Body of pancreas (tissue), 4 donors: ENCODE measurements around the gene DCP1A. TPM values are rescaled to one million over a fixed set of nuclear protein-coding genes. Genes with fewer than 3 reads are reported as not detected.

Source experiments
- ATAC-seq: fragments of 150-250 bp; one replicate; pipeline ENCODE4 v1.9.1; 2016
- DNase-seq, 4 donors: peaks; one replicate each; pipeline ENCODE4 v3.0.0-alpha.2; 2019
- H3K27ac ChIP-seq, 4 donors: fragments of 200-600 bp; sonication (generic); 1 replicate in 3 of 4; 2 replicates in 1 of 4; pipeline versions ENCODE4 v1.5.1 to v1.6.1; 2016 to 2019; ENCODE audit warnings: mild to moderate bottlenecking in 1 of 4, mixed read lengths in 1 of 4, moderate library complexity in 1 of 4
- H3K27me3 ChIP-seq, 2 donors: fragments of 200-600 bp; sonication (generic); one replicate each; pipeline ENCODE4 v1.6.0; 2016; ENCODE audit warnings: mild to moderate bottlenecking in 1 of 2
- H3K36me3 ChIP-seq, 2 donors: fragments of 200-600 bp; sonication (generic); replicated peaks in 1 of 2; 2 replicates each; pipeline ENCODE4 v1.5.1; 2016; ENCODE audit warnings: low read depth in 2 of 2; ENCODE audit not compliant: insufficient read depth in 1 of 2
- H3K4me1 ChIP-seq: fragments of 200-600 bp; sonication (generic); one replicate; pipeline ENCODE4 v1.6.0; 2016
- H3K4me3 ChIP-seq, 2 donors: fragments of 200-600 bp; sonication (generic); 1 replicate in 1 of 2; 2 replicates in 1 of 2; pipeline ENCODE4 v1.5.1; 2016 to 2019
- H3K9me3 ChIP-seq, 3 donors: fragments of 200-600 bp; sonication (generic); 1 replicate in 2 of 3; 2 replicates in 1 of 3; pipeline ENCODE4 v1.5.1; 2016
- POLR2A ChIP-seq, 3 donors: fragments of 450-650 bp; IDR thresholded peaks; one replicate each; pipeline ENCODE4 v1.6.1; 2016; ENCODE audit warnings: antibody characterized with exemption in 3 of 3, mild to moderate bottlenecking in 2 of 3
- WGBS, 2 donors: methylation state at CpG; one replicate each; pipeline ENCODE4 v1.1.5; 2017; 5-methylcytosine and 5-hydroxymethylcytosine counted together
- intact Hi-C: fragments of 100-400 bp; cut with DNase I; formaldehyde crosslinking; loops from one replicate; pipeline ENCODE4 v1.15.1; 2023
- total RNA-seq, 2 donors: library from RNA; depleted of rRNA; stranded (reverse); fragments of >200 nt; gene quantifications; one replicate each; pipeline ENCODE4 v1.1.0, GENCODE V29; 2016
- TF ChIP-seq, protein P1 (sequence below), 7 experiments: fragments of 450-650 bp in 4 of 7; fragments of 200-600 bp in 3 of 7; sonication (generic) in 3 of 7; IDR thresholded peaks; one replicate each; pipeline ENCODE4 v1.5.1; 2016 to 2019; ENCODE audit warnings: antibody characterized with exemption in 7 of 7

Gene DCP1A
- total RNA-seq, 2 donors from 2014 or later = 11.9 to 21.8 TPM

- intact Hi-C loops = no loop called here
- DNase-seq (peak in 1 of 4 donors; percentile 41), ATAC-seq (no peak)
- 27 to 43% methylated on average over 10 of the region's 10 CpGs for WGBS, 2 donors
- peak overlapping the region in 2 of 4 donors; percentile 22 to 94 for H3K27ac ChIP-seq
- H3K9me3 ChIP-seq = no peaks in the 10 kb centered on the region
- H3K27me3 ChIP-seq = no peaks in the 10 kb centered on the region
- no peak for TF ChIP-seq POLR2A (IDR thresholded peaks at IDR 0.05)
- TF ChIP-seq, protein P1, sequence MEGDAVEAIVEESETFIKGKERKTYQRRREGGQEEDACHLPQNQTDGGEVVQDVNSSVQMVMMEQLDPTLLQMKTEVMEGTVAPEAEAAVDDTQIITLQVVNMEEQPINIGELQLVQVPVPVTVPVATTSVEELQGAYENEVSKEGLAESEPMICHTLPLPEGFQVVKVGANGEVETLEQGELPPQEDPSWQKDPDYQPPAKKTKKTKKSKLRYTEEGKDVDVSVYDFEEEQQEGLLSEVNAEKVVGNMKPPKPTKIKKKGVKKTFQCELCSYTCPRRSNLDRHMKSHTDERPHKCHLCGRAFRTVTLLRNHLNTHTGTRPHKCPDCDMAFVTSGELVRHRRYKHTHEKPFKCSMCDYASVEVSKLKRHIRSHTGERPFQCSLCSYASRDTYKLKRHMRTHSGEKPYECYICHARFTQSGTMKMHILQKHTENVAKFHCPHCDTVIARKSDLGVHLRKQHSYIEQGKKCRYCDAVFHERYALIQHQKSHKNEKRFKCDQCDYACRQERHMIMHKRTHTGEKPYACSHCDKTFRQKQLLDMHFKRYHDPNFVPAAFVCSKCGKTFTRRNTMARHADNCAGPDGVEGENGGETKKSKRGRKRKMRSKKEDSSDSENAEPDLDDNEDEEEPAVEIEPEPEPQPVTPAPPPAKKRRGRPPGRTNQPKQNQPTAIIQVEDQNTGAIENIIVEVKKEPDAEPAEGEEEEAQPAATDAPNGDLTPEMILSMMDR (IDR thresholded peaks at IDR 0.05) = no peak
- peaks cover 62% of the 10 kb centered on the region for H3K4me1 ChIP-seq
- no peak overlapping the region for H3K4me3 ChIP-seq
- no peaks in the 10 kb centered on the region for H3K36me3 ChIP-seq
Measured at GRCh38 chr3:53252096-53252946, 95.0 kb downstream of the DCP1A start.

- intact Hi-C loops = no loop called here
- Histone ChIP-seq H3K9me3 (no peaks in the 10 kb centered on the region), H3K36me3 (no peaks in the 10 kb centered on the region), H3K27ac (peak overlapping the region in 2 of 4 donors; percentile 22 to 94), H3K27me3 (no peaks in the 10 kb centered on the region), H3K4me1 (peaks cover 58% of the 10 kb centered on the region), H3K4me3 (no peak overlapping the region)
- no peak for TF ChIP-seq POLR2A (IDR thresholded peaks at IDR 0.05)
- TF ChIP-seq, protein P1 (IDR thresholded peaks at IDR 0.05) = no peak
- no peak for DNase-seq
- WGBS, 2 donors = 79 to 90% methylated on average over 2 to 4 of the region's 4 CpGs
- ATAC-seq = no peak
Measured at GRCh38 chr3:53250881-53251605, 96.3 kb downstream of the DCP1A start.

DNA sequence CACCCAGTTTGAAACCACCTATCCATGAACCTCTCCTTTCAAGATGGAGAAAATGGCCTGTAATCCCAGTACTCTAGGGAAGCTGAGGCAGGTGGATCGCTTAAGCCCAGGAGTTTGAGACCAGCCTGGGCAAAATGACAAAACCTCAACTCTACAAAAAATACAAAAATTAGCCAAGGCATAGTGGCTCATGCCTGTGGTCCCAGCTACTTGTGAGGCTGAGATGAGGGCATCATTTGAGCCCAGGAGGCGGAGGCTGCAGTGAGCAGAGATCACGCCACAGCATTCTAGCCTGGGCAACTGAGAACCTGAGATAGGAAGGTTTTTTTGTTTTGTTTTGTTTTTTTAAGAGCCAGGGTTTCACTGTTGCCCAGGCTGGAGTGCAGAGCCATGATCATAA lies 96.9 kb downstream of the DCP1A start:
- Histone ChIP-seq H3K9me3 (no peaks in the 10 kb centered on the region), H3K4me1 (peaks cover 58% of the 10 kb centered on the region), H3K4me3 (no peak overlapping the region), H3K36me3 (no peaks in the 10 kb centered on the region), H3K27me3 (no peaks in the 10 kb centered on the region), H3K27ac (peak overlapping the region in 1 of 4 donors; percentile 56)
- 88 to 95% methylated on average over 3 of the region's 3 CpGs for WGBS, 2 donors
- DNase-seq (no peak), ATAC-seq (no peak)
- intact Hi-C loops = no loop called here
- TF ChIP-seq POLR2A (IDR thresholded peaks at IDR 0.05) = no peak
- TF ChIP-seq, protein P1 (IDR thresholded peaks at IDR 0.05) = no peak

DNA sequence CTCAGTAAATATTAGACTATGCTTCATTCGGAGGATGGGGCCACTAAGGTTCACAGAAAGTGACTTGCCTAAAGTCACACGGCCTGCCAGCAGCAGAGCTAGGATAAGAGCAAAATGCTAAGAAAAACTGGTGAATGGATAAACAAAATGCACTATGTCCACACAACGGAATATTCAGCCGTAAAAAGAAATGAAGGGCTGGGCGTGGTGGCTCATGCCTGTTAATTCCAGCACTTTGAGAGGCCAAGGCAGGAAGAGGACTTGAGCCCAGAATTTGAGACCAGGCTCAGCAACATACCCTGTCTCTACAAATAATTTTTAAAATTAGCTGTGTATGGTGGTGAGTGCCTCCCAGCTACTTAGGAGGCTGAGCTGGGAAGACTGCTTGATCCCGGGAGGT lies 99.2 kb downstream of the DCP1A start:
- DNase-seq = no peak
- H3K4me3 ChIP-seq = no peak overlapping the region
- no peaks in the 10 kb centered on the region for H3K27me3 ChIP-seq
- H3K27ac ChIP-seq = no peak overlapping the region
- no peaks in the 10 kb centered on the region for H3K36me3 ChIP-seq
- no peak for TF ChIP-seq POLR2A (IDR thresholded peaks at IDR 0.05)
- TF ChIP-seq, protein P1 (IDR thresholded peaks at IDR 0.05) = no peak
- intact Hi-C loops = no loop called here
- no peak for ATAC-seq
- 84 to 93% methylated on average over 6 of the region's 6 CpGs for WGBS, 2 donors
- H3K9me3 ChIP-seq = no peaks in the 10 kb centered on the region
- peaks cover 69% of the 10 kb centered on the region for H3K4me1 ChIP-seq
